Duodenal mucosa (tissue), 2 donors: Measurements from ENCODE around the gene SEBOX.

ENCODE experiments used
- H3K27ac ChIP-seq: one replicate; pipeline ENCODE4 v1.7.0; 2013; ENCODE audit warnings: low read depth, low read length
- H3K27me3 ChIP-seq, 2 donors: one replicate each; pipeline ENCODE4 v1.7.0; 2013; ENCODE audit warnings: low read length in 2 of 2, control low read depth in 1 of 2; ENCODE audit not compliant: insufficient read depth in 2 of 2, control insufficient read depth in 1 of 2
- H3K36me3 ChIP-seq, 2 donors: one replicate each; pipeline ENCODE4 v1.7.0; 2013; ENCODE audit warnings: low read length in 2 of 2, control low read depth in 1 of 2; ENCODE audit not compliant: insufficient read depth in 2 of 2, control insufficient read depth in 1 of 2
- H3K4me1 ChIP-seq, 2 donors: one replicate each; pipeline ENCODE4 v1.7.0; 2013; ENCODE audit warnings: low read length in 2 of 2, control low read depth in 1 of 2; ENCODE audit not compliant: insufficient read depth in 2 of 2, control insufficient read depth in 1 of 2
- H3K4me3 ChIP-seq, 2 donors: one replicate each; pipeline ENCODE4 v1.7.0; 2013; ENCODE audit warnings: low read length in 2 of 2, low read depth in 1 of 2
- H3K9ac ChIP-seq, 2 donors: one replicate each; pipeline ENCODE4 v1.7.0; 2013; ENCODE audit warnings: low read length in 2 of 2, low read depth in 1 of 2
- H3K9me3 ChIP-seq, 2 donors: one replicate each; pipeline ENCODE4 v1.7.0; 2013; ENCODE audit warnings: low read length in 2 of 2, control low read depth in 1 of 2; ENCODE audit not compliant: control insufficient read depth in 1 of 2

The SEBOX gene

GRCh38 chr17:28357061-28357900 lies 7.7 kb downstream of the SEBOX start, which contains the start of gene POLDIP2:
POLDIP2 (minus strand) TSS chr17:28357527; CDS start chr17:28357448, 79 bp downstream.
- Histone ChIP-seq H3K4me1 (peaks cover 19 to 26% of the 10 kb centered on the region in 2 donors), H3K27ac (peak within 1 kb of the TSS; percentile 76), H3K9ac (peak within 1 kb of the TSS; percentile 86 to 95), H3K36me3 (peaks cover 26 to 50% of the 10 kb centered on the region in 2 donors), H3K9me3 (no peaks in the 10 kb centered on the region), H3K4me3 (peak within 1 kb of the TSS; percentile 76 to 94), H3K27me3 (no peaks in the 10 kb centered on the region)

- H3K9me3 ChIP-seq = no peaks in the 10 kb centered on the region
- no peak overlapping the region for H3K27ac ChIP-seq
- peaks cover 64 to 84% of the 10 kb centered on the region in 2 donors for H3K36me3 ChIP-seq
- H3K27me3 ChIP-seq = no peaks in the 10 kb centered on the region
- H3K4me3 ChIP-seq = no peak overlapping the region
- no peaks in the 10 kb centered on the region for H3K4me1 ChIP-seq
- no peak overlapping the region for H3K9ac ChIP-seq
Measured at GRCh38 chr17:28350271-28350670, 14.7 kb downstream of the SEBOX start.

DNA sequence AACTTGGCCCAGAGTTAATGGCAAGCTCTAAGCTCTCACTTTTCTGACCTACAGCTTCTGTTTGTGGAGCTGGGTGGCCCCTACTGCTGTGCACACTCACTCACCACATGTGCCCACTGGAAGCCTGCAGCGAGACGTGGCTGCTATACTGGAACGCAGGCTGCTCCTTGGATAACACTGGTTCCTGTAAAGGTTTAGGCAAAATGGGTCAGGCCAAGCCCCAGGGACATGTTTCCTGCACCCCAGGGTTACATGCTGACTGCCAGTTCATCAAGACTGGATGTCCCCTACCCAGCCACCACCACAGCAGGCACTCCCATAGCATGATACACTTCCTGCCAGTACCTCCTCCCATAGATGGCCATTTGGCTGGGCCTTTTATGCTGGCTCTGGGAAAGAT lies 16.0 kb downstream of the SEBOX start:
- no peak overlapping the region for H3K27ac ChIP-seq
- peaks cover 63 to 86% of the 10 kb centered on the region in 2 donors for H3K36me3 ChIP-seq
- no peaks in the 10 kb centered on the region for H3K9me3 ChIP-seq
- no peaks in the 10 kb centered on the region for H3K27me3 ChIP-seq
- no peak overlapping the region for H3K9ac ChIP-seq
- H3K4me1 ChIP-seq = no peaks in the 10 kb centered on the region
- H3K4me3 ChIP-seq = no peak overlapping the region

DNA sequence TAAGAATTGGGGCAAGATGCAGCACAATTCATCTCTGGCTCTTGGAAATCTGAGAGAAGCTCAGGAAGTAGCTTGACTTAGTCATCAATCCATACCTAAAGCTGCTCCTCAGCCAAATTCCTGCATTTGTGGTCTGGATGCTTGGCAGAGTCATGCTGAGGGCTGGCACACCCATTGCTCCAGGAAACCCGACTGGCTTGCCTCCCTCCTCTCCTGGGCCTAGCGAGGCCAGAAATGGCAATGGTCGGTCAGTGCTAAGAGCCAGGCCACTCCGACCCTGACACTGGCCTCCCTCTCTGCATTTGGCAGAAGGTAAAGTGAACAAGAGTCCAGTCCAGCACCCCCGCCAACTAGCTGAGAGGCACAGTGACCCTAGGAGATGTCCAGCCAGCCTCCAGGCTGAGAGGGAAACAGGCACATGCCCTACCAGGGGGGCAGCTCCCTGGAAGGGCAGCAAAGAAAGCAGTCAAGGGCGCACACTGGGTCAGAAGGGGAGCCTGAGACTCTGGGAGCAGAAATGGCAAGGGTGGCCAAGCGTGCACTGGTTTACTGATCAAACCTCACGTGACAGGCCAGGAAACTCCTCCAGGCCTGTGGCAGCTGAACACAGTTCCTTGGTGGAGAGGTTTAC lies 17.6 kb downstream of the SEBOX start:
- no peaks in the 10 kb centered on the region for H3K4me1 ChIP-seq
- H3K4me3 ChIP-seq = no peak overlapping the region
- peaks cover 62 to 90% of the 10 kb centered on the region in 2 donors for H3K36me3 ChIP-seq
- no peak overlapping the region for H3K27ac ChIP-seq
- no peaks in the 10 kb centered on the region for H3K9me3 ChIP-seq
- no peak overlapping the region for H3K9ac ChIP-seq
- H3K27me3 ChIP-seq = no peaks in the 10 kb centered on the region

DNA sequence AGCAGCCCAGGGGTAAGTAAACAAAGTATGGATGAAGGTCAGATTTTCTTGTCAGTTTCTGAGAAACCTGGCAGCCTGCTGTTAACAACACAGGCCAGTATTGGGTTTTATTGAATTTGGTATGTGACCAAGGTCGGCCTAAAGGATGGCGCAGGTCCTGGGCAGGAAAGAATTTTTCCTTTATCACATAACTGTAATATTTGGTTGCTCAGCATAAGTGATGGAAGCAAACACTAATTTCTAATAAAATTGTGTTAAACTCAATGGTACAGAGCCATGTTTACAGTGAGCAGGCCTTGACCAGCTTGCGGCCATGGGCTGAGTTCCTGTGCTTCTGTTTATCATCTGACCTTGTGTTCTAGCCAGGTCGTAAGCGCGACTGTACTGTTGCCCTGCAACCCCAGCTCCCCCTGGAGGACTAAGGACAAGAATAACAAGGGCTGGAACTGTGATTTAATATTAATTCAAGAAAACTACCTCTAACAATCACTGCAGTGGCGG lies 18.2 kb downstream of the SEBOX start:
- Histone ChIP-seq H3K36me3 (peaks cover 66 to 94% of the 10 kb centered on the region in 2 donors), H3K4me3 (no peak overlapping the region), H3K27me3 (no peaks in the 10 kb centered on the region), H3K9ac (no peak overlapping the region), H3K4me1 (no peaks in the 10 kb centered on the region), H3K27ac (peak overlapping the region; percentile 14), H3K9me3 (no peaks in the 10 kb centered on the region)

DNA sequence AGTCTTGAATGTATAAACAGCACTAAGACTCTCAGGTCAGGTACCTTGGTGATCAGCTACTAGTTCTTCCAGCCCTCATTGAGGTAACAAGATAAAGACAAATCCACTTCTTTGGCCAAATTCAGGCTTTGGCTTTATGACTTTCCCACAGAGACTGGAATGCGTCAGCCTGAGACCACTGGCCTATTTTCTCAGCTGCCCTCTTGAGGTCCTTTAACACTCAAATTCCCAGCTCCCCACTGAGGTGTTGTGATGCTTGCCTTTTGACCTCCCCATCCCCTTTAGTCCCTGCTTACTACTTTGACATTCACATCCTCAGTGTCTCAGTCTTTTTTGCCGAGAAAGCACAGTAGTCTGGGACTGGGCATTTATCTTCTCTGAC lies 18.8 kb downstream of the SEBOX start:
- Histone ChIP-seq H3K4me1 (no peaks in the 10 kb centered on the region), H3K9me3 (no peaks in the 10 kb centered on the region), H3K27me3 (no peaks in the 10 kb centered on the region), H3K27ac (no peak overlapping the region), H3K36me3 (peaks cover 66 to 94% of the 10 kb centered on the region in 2 donors), H3K4me3 (no peak overlapping the region), H3K9ac (no peak overlapping the region)

GRCh38 chr17:28345419-28346198 lies 19.4 kb downstream of the SEBOX start:
- H3K9me3 ChIP-seq = no peaks in the 10 kb centered on the region
- no peak overlapping the region for H3K27ac ChIP-seq
- peaks cover 63 to 93% of the 10 kb centered on the region in 2 donors for H3K36me3 ChIP-seq
- H3K4me1 ChIP-seq = no peaks in the 10 kb centered on the region
- H3K27me3 ChIP-seq = no peaks in the 10 kb centered on the region
- no peak overlapping the region for H3K9ac ChIP-seq
- H3K4me3 ChIP-seq = no peak overlapping the region

- H3K9me3 ChIP-seq = no peaks in the 10 kb centered on the region
- no peaks in the 10 kb centered on the region for H3K4me1 ChIP-seq
- H3K9ac ChIP-seq = no peak overlapping the region
- no peaks in the 10 kb centered on the region for H3K27me3 ChIP-seq
- H3K4me3 ChIP-seq = no peak overlapping the region
- peaks cover 52 to 90% of the 10 kb centered on the region in 2 donors for H3K36me3 ChIP-seq
- H3K27ac ChIP-seq = no peak overlapping the region
Measured at GRCh38 chr17:28344435-28344901, 20.5 kb downstream of the SEBOX start.

- Histone ChIP-seq H3K9me3 (no peaks in the 10 kb centered on the region), H3K4me3 (no peak overlapping the region), H3K9ac (no peak overlapping the region), H3K27me3 (no peaks in the 10 kb centered on the region), H3K27ac (no peak overlapping the region), H3K4me1 (no peaks in the 10 kb centered on the region), H3K36me3 (peaks cover 52 to 87% of the 10 kb centered on the region in 2 donors)
Measured at GRCh38 chr17:28344011-28344410, 21.0 kb downstream of the SEBOX start.
